Muscle layer of duodenum (tissue), 2 donors: ENCODE results near the gene MAML2.

Source experiments
- H3K27ac ChIP-seq: one replicate; pipeline ENCODE4 v1.7.0; 2013; ENCODE audit warnings: mild to moderate bottlenecking, low read length
- H3K27me3 ChIP-seq: one replicate; pipeline ENCODE4 v1.7.0; 2013; ENCODE audit warnings: low read depth, mild to moderate bottlenecking, control low read depth, low read length
- H3K36me3 ChIP-seq, 2 donors: one replicate each; pipeline ENCODE4 v1.7.0; 2013; ENCODE audit warnings: low read length in 2 of 2, control low read depth in 1 of 2, mild to moderate bottlenecking in 1 of 2; ENCODE audit not compliant: insufficient read depth in 2 of 2, control insufficient read depth in 1 of 2
- H3K4me1 ChIP-seq, 2 donors: one replicate each; pipeline ENCODE4 v1.7.0; 2013; ENCODE audit warnings: low read length in 2 of 2, mild to moderate bottlenecking in 2 of 2, control low read depth in 1 of 2, moderate library complexity in 1 of 2; ENCODE audit not compliant: insufficient read depth in 2 of 2, control insufficient read depth in 1 of 2
- H3K4me3 ChIP-seq, 2 donors: one replicate each; pipeline ENCODE4 v1.7.0; 2013; ENCODE audit warnings: low read length in 2 of 2, low read depth in 1 of 2, mild to moderate bottlenecking in 1 of 2
- H3K9me3 ChIP-seq, 2 donors: one replicate each; pipeline ENCODE4 v1.7.0; 2013; ENCODE audit warnings: low read length in 2 of 2, control low read depth in 1 of 2, mild to moderate bottlenecking in 1 of 2; ENCODE audit not compliant: control insufficient read depth in 1 of 2
- donor health status: healthy.

MAML2 gene

DNA sequence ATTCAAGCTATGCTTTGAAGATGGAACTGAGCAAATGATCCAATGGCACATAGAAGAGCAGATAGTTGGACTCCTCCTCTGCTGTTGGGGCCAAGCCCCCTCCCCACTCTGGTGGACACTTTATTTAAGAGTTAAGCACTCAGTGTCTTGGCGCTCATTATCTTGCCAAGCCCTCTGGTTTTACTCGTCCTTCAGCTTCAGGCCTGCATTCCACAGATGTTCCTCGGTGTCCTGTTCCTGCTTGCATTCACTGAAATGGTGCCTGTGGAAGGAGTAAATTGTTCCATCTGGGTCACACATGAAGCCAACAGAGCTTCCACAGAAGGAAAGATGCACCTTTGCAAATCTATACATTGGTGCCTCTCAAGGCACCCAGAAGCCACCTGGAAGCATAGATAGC is 26.1 kb downstream of the MAML2 start:
- Histone ChIP-seq H3K27me3 (no peaks in the 10 kb centered on the region), H3K4me1 (peaks cover 21 to 29% of the 10 kb centered on the region in 2 donors), H3K9me3 (no peaks in the 10 kb centered on the region), H3K27ac (no peak overlapping the region), H3K4me3 (no peak overlapping the region), H3K36me3 (no peaks in the 10 kb centered on the region)

DNA sequence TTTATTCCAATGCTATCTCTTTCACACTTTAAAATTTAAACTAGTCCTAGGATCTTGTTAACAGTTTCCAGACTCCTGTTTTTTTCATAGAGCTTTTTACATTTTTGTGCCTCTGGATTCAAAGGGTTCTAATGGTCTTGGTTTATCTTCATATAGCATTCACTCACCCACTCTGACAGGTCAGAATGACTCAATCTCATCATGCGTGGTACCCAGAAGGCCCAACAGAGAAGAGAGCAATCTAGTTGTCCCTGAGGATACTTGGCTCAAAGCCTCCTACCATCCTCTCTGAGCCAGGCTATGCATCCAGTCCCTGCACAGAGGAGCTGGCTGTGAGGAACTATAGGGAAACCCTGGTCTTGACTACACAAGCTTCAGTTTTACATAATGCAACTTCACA is 27.5 kb downstream of the MAML2 start:
- Histone ChIP-seq H3K9me3 (no peaks in the 10 kb centered on the region), H3K4me1 (peaks cover 23 to 39% of the 10 kb centered on the region in 2 donors), H3K27me3 (no peaks in the 10 kb centered on the region), H3K27ac (no peak overlapping the region), H3K36me3 (no peaks in the 10 kb centered on the region), H3K4me3 (no peak overlapping the region)

DNA sequence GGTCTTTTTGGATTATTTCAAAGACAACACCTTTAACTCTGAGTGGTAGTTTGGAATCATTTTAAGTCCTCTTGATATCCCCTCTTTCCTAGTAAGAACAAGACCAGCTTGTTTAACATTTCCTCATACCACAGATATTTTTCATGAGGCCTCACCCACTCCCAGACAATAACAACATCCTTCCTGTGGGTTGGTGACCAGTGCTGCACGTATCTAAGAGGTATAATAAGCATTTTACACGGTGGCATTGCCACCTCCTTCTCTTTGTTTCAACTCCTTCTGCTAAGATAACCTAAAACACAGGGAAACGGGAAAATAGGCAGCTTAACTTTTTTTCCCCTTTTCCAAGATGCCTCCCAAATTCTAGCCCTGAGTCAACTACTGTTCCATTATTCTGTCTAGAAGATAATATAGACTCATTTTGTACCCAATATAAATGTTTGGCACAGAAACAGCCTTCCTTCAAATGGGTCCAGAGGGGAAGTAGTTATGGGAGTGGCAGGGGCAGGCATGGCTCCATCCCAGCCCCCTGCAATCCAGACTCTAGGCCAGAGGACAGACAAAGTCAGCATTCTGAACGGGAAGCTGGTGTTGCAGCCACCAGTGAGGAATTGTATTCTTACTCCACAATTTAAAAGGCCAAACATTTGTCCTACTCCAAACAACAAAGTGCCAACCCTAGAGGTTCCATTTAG is 28.5 kb downstream of the MAML2 start:
- Histone ChIP-seq H3K36me3 (no peaks in the 10 kb centered on the region), H3K9me3 (no peaks in the 10 kb centered on the region), H3K4me3 (no peak overlapping the region), H3K27me3 (no peaks in the 10 kb centered on the region), H3K4me1 (peaks cover 23 to 40% of the 10 kb centered on the region in 2 donors), H3K27ac (peak overlapping the region; percentile 11)

DNA sequence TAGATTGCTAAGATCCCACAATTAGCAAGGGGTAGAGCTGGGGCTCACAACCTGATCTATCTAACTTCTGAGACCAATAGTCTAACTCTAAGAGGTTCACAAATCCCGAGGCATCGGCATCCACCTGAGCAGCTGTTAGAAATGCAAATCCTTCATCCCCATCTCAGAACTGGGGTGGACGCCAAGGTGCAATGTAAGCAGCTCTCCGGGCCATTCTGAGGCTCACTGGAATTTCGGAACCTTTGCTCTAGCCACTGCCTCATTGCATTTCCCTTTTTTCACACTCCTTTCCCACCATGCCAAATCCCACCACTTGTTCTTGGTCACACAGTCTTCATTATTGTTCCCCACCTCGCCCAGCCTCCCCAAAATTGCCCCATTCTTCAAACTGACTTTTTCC is 29.8 kb downstream of the MAML2 start:
- Histone ChIP-seq H3K9me3 (no peaks in the 10 kb centered on the region), H3K27ac (no peak overlapping the region), H3K4me1 (peaks cover 30 to 49% of the 10 kb centered on the region in 2 donors)

DNA sequence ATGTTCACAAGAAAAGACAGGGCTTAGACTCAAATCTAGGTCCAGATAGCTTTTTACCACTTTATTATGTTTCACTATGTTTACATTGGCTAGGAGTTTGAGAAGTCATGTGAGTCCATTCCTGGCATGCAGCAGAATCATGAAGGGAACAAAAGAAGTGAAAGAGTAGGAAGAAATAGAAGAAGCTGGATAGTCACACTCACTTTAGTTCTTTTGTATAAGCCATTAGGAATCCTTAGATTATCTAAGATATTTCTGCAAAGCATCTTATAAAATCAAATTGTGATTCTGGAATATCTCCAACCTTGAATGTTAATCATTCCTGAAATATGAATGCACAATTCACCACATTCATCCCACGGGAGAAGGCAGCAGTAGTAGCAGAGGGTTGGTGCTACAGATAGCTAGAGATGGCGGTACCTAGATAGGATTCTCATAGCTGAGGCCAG is 31.9 kb downstream of the MAML2 start:
- Histone ChIP-seq H3K9me3 (no peaks in the 10 kb centered on the region), H3K36me3 (peaks cover 0 to 14% of the 10 kb centered on the region in 2 donors), H3K27me3 (no peaks in the 10 kb centered on the region), H3K4me1 (peaks cover 32 to 52% of the 10 kb centered on the region in 2 donors), H3K4me3 (no peak overlapping the region), H3K27ac (no peak overlapping the region)

More for the DNA sequence above, 29.8 kb downstream of the MAML2 start:
- Histone ChIP-seq H3K27me3 (no peaks in the 10 kb centered on the region), H3K4me3 (no peak overlapping the region), H3K36me3 (no peaks in the 10 kb centered on the region)

DNA sequence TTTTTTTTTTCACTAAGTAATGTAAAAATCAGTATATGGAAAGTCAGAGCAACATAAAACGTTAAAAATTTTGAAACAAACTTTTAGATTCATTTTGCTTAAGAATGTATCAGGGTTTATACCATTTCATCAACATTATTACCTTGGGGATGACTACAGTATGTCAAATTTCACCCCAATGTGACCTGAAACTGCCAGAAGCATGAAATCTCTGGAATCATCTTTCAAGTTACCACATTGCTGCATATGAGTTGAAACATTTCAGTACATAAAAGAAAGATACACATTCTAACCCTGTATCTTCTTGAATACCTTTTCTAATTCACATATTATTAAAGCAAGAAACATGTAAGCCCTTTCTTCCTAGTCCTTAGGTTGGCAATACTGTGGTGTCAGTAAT is 32.8 kb downstream of the MAML2 start:
- Histone ChIP-seq H3K4me1 (peaks cover 33 to 59% of the 10 kb centered on the region in 2 donors), H3K9me3 (no peaks in the 10 kb centered on the region), H3K27ac (no peak overlapping the region), H3K36me3 (peaks cover 0 to 15% of the 10 kb centered on the region in 2 donors), H3K4me3 (no peak overlapping the region), H3K27me3 (no peaks in the 10 kb centered on the region)

DNA sequence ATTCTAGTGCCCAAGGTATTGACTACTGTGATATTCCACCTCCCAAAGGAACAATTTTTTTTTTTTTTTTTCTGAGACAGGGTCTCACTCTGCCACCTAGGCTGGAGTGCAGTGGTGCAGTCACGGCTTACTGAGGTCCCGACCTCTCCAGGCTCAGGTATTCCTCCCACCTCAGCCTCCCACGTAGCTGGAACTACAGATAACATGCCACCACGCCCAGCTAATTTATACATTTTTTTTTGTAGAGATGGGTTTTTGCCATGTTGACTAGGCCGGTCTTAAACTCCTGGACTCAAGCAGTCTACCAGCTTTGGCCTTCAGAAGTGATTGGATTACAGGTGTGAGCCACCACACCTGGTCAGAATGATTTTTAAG is 33.4 kb downstream of the MAML2 start:
- no peaks in the 10 kb centered on the region for H3K27me3 ChIP-seq
- no peak overlapping the region for H3K27ac ChIP-seq
- H3K4me3 ChIP-seq, result no peak overlapping the region
- H3K36me3 ChIP-seq, result peaks cover 0 to 15% of the 10 kb centered on the region in 2 donors
- no peaks in the 10 kb centered on the region for H3K9me3 ChIP-seq
- H3K4me1 ChIP-seq, result peaks cover 33 to 55% of the 10 kb centered on the region in 2 donors

DNA sequence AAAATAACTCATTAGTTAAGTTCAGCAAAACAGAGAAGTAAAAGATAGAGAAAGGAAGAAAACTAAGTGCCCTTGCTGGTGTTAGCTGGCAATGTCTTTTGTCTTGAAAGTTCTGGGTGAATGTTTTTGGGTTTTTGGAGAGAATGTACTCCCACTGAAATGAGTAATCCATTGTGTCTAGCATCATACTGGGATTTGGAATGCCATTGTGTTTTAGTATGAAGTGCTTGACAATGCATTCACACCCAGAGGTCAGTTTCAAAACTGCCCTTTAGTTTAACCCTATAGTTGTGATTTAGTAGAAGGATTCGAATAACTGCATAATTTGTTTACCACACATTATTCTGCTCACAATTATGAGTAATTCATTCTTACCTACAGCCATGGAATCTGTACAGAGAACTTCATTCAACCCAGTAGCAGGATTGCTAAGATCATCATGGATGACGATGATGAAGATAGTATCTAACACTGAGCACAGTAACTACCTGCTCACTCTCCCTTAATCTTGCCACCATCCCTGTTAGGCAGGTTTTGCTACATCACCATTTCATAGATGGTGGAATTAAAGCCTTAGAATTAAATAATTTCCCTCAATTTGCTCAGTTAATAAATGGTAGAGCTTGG is 33.9 kb downstream of the MAML2 start:
- H3K27ac ChIP-seq, result peak overlapping the region; percentile 88
- H3K27me3 ChIP-seq, result no peaks in the 10 kb centered on the region
- peaks cover 0 to 15% of the 10 kb centered on the region in 2 donors for H3K36me3 ChIP-seq
- peaks cover 30 to 51% of the 10 kb centered on the region in 2 donors for H3K4me1 ChIP-seq
- H3K9me3 ChIP-seq, result no peaks in the 10 kb centered on the region
- no peak overlapping the region for H3K4me3 ChIP-seq

DNA sequence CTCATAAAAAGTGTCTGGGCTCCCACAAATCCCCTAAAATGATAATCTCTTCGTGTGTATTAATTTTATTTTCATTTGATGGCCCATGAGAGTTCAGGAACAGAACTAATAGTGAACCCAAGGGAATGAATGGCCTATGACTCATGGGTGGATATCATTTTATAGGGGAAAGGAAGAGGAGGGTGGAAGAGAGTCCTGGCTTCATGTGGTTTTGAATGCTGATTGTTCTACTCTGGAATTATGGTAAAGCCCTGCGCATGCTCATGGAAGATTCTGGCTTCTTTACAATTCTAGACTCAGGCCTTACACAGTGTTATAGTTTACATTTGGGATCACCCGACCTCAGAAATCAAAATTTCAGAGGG is 35.2 kb downstream of the MAML2 start:
- Histone ChIP-seq H3K9me3 (no peaks in the 10 kb centered on the region), H3K4me3 (peak overlapping the region; percentile 48 to 60), H3K27ac (peak overlapping the region; percentile 88), H3K4me1 (peaks cover 37 to 54% of the 10 kb centered on the region in 2 donors), H3K27me3 (no peaks in the 10 kb centered on the region), H3K36me3 (peaks cover 0 to 15% of the 10 kb centered on the region in 2 donors)

DNA sequence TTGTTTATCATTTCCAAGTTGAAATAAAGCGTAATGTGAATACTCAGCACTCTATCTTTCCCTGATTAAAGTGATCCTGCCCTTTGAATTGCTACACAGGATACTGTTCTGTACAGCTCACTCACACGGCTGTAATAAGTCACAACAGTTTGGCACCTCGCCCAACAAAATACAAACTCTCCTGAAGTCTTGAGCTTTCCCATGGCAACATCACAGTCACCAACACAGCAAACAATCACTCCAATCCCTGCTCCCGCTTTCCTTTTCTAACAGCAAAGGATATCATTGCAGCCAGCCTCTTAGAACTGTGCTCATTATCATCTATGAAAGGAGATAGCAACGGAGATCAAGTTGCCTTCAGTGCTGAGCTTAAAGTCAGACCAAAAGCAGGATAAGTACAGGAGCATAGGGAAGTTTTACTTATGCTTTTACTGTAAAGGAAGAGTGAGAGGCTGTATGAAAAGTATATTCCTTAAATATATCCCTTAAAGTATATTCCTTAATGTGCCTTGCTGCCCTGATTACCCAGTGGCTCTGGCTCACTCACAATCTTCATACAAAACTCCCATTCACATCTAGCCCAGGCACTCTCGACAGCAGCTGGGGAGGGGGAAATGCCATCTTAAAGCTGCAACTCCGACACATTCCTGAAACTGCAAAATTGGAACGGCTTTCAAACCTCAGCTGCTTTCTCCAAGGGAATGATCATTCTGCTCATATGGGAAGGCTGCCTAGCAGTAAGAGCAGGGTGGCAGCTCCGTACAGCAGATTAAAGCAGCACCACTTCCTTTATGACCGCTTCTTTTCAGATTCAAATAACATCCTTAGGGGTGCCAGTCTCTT is 35.8 kb downstream of the MAML2 start:
- Histone ChIP-seq H3K4me1 (peaks cover 41 to 54% of the 10 kb centered on the region in 2 donors), H3K27ac (peak overlapping the region; percentile 88), H3K9me3 (no peaks in the 10 kb centered on the region), H3K27me3 (no peaks in the 10 kb centered on the region), H3K36me3 (peaks cover 0 to 15% of the 10 kb centered on the region in 2 donors), H3K4me3 (peak overlapping the region; percentile 48 to 60)

DNA sequence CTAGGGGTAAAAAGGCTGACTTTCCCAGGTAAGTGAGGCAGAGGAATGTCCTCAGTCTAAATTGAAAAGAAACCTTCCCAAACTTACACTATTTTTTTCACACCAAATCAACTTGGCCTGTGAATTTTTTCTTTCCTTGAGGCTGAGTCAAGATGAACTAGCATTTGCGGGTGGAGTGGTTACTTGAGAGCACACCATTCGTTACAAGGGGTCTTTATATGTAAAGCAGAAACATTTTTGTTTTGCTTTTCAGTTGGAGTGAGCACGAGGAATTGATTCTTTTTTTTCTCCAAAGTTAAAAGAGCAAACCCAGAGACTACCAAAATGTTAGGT is 36.4 kb downstream of the MAML2 start:
- Histone ChIP-seq H3K4me1 (peaks cover 41 to 52% of the 10 kb centered on the region in 2 donors), H3K36me3 (peaks cover 0 to 15% of the 10 kb centered on the region in 2 donors), H3K27ac (peak overlapping the region; percentile 88), H3K9me3 (no peaks in the 10 kb centered on the region), H3K4me3 (peak overlapping the region; percentile 32 to 48), H3K27me3 (no peaks in the 10 kb centered on the region)
